Kidney capillary endothelial cell (primary cell): ENCODE results near the gene VN1R2.
"Not testable (repeated sequence)": the region's sequence is repeated elsewhere in the genome, so short reads cannot be mapped to it uniquely, and the experiment has no call there.

ENCODE experiments used
- DNase-seq: peaks from one replicate; pipeline ENCODE4 v3.0.0-alpha.2; 2018; ENCODE audit warnings: low spot score

The VN1R2 gene

GRCh38 chr19:53257715-53258342 lies at the start of gene VN1R2:
Gene VN1R2 (plus strand): TSS chr19:53258292. CDS start chr19:53258376, 84 bp downstream.
- not testable (repeated sequence) for DNase-seq

- DNase-seq, result not testable (repeated sequence)
Measured at GRCh38 chr19:53211554-53211953, 46.5 kb upstream of the VN1R2 start.

- DNase-seq, result no peak
Measured at GRCh38 chr19:53212703-53213320, 45.3 kb upstream of the VN1R2 start.

- not testable (repeated sequence) for DNase-seq
Measured at GRCh38 chr19:53222716-53223115, 35.4 kb upstream of the VN1R2 start.

GRCh38 chr19:53224606-53225005 lies 33.5 kb upstream of the VN1R2 start:
- no peak for DNase-seq

- no peak for DNase-seq
Measured at GRCh38 chr19:53237114-53237777, 20.8 kb upstream of the VN1R2 start.

- no peak for DNase-seq
Measured at GRCh38 chr19:53246498-53246897, 11.6 kb upstream of the VN1R2 start.

- peak; percentile 69 for DNase-seq
Measured at GRCh38 chr19:53254411-53255341, 3.4 kb upstream of the VN1R2 start, which contains the start of gene ZNF677. Gene ZNF677 (minus strand): TSS chr19:53254873. CDS start chr19:53251550, 3,323 bp downstream.

GRCh38 chr19:53267623-53268022 lies 9.5 kb downstream of the VN1R2 start, which contains the start of gene VN1R4:
Gene VN1R4 (minus strand): TSS chr19:53267723. CDS start chr19:53267665, 58 bp downstream.
- DNase-seq, result not testable (repeated sequence)

GRCh38 chr19:53269861-53270260 lies 11.8 kb downstream of the VN1R2 start:
- not testable (repeated sequence) for DNase-seq

- no peak for DNase-seq
Measured at GRCh38 chr19:53272044-53272443, 14.0 kb downstream of the VN1R2 start.

- DNase-seq, result no peak
Measured at GRCh38 chr19:53275480-53275879, 17.4 kb downstream of the VN1R2 start.

- not testable (repeated sequence) for DNase-seq
Measured at GRCh38 chr19:53281947-53282346, 23.9 kb downstream of the VN1R2 start.

GRCh38 chr19:53285087-53285486 lies 27.0 kb downstream of the VN1R2 start:
- DNase-seq, result no peak

- no peak for DNase-seq
Measured at GRCh38 chr19:53290758-53291549, 32.9 kb downstream of the VN1R2 start.

GRCh38 chr19:53294786-53295441 lies 36.8 kb downstream of the VN1R2 start:
- DNase-seq, result no peak

GRCh38 chr19:53301341-53301740 lies 43.2 kb downstream of the VN1R2 start:
- DNase-seq, result not testable (repeated sequence)

- DNase-seq, result no peak
Measured at GRCh38 chr19:53308339-53308811, 50.3 kb downstream of the VN1R2 start.
